ENCODE results near the gene F10. TPM values are rescaled to one million over a fixed set of nuclear protein-coding genes. Genes with fewer than 3 reads are reported as not detected.
"Not testable (repeated sequence)": the region's sequence is repeated elsewhere in the genome, so short reads cannot be mapped to it uniquely, and the experiment has no call there.

Gene F10
- total and polyA plus RNA-seq, 2 donors (not counting 1 experiment from before 2014, with no cell fraction given) = not detected

GRCh38 chr13:113078902-113079780 lies 43.5 kb upstream of the F10 start:
- H3K9me3 Mint-ChIP-seq (ENCODE audit: insufficient read depth) = no peaks in the 10 kb centered on the region
- no peak for TF ChIP-seq EZH2 (IDR thresholded peaks at IDR 0.05; ENCODE audit: borderline replicate concordance, insufficient read depth, low read depth, low read length, poor library complexity, severe bottlenecking)
- TF ChIP-seq, protein P1, sequence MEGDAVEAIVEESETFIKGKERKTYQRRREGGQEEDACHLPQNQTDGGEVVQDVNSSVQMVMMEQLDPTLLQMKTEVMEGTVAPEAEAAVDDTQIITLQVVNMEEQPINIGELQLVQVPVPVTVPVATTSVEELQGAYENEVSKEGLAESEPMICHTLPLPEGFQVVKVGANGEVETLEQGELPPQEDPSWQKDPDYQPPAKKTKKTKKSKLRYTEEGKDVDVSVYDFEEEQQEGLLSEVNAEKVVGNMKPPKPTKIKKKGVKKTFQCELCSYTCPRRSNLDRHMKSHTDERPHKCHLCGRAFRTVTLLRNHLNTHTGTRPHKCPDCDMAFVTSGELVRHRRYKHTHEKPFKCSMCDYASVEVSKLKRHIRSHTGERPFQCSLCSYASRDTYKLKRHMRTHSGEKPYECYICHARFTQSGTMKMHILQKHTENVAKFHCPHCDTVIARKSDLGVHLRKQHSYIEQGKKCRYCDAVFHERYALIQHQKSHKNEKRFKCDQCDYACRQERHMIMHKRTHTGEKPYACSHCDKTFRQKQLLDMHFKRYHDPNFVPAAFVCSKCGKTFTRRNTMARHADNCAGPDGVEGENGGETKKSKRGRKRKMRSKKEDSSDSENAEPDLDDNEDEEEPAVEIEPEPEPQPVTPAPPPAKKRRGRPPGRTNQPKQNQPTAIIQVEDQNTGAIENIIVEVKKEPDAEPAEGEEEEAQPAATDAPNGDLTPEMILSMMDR (IDR thresholded peaks at IDR 0.05) = no peak
- H3K4me1 ChIP-seq (ENCODE audit: control insufficient read depth in 2 of 2, insufficient read depth in 2 of 2, low read length in 2 of 2) = no peaks in the 10 kb centered on the region
- ATAC-seq (ENCODE audit: low read depth) = no peak
- intact Hi-C loops (cut with micrococcal nuclease) = no loop called here
- H3K4me1 Mint-ChIP-seq = no peaks in the 10 kb centered on the region
- DNase-seq = no peak
- H3K27ac ChIP-seq (ENCODE audit: low read length in 2 of 2) = no peak overlapping the region
- H3K4me2 ChIP-seq (replicated peaks; ENCODE audit: low read depth, low read length, poor library complexity, severe bottlenecking) = no peak overlapping the region
- peaks cover 0 to 9% (median 0%) of the 10 kb centered on the region in 3 donors for H3K9me3 ChIP-seq (ENCODE audit: control extremely low read depth in 1 of 3, control insufficient read depth in 2 of 3, insufficient read depth in 1 of 3, low read length in 2 of 3)
- no peak overlapping the region for H3K27ac Mint-ChIP-seq
- H3K4me3 Mint-ChIP-seq = no peak overlapping the region
- H3K9ac ChIP-seq (ENCODE audit: low read length) = no peak overlapping the region
- no peak overlapping the region for H2AFZ ChIP-seq (ENCODE audit: insufficient read depth, low read depth, low read length, poor library complexity, severe bottlenecking)
- no peak overlapping the region for H3K4me3 ChIP-seq (ENCODE audit: control extremely low read depth in 1 of 5, extremely low read depth in 1 of 5, insufficient read depth in 1 of 5, low read depth in 2 of 5, low read length in 4 of 5)
- WGBS (ENCODE audit: insufficient coverage) = 88% methylated on average over 20 of the region's 27 CpGs
- H3K27me3 Mint-ChIP-seq = no peaks in the 10 kb centered on the region
- H4K20me1 ChIP-seq (ENCODE audit: control insufficient read depth, insufficient read depth, low read length, poor library complexity, severe bottlenecking) = no peaks in the 10 kb centered on the region
- H3K27me3 ChIP-seq (replicated peaks in 1 of 4; ENCODE audit: control extremely low read depth in 1 of 4, control insufficient read depth in 3 of 4, insufficient read depth in 4 of 4, low read length in 3 of 4) = no peaks in the 10 kb centered on the region
- POLR2A ChIA-PET = no interaction called here
- no peaks in the 10 kb centered on the region for H3K79me2 ChIP-seq (ENCODE audit: control insufficient read depth, insufficient read depth, low read length)
- CTCF ChIA-PET = no interaction called here
- no peaks in the 10 kb centered on the region for H3K36me3 ChIP-seq (replicated peaks in 1 of 2; ENCODE audit: control extremely low read depth in 1 of 2, control insufficient read depth in 1 of 2, extremely low read depth in 1 of 2, insufficient read depth in 2 of 2, low read length in 1 of 2)

GRCh38 chr13:113079781-113080080 lies 42.9 kb upstream of the F10 start:
- H3K27me3 Mint-ChIP-seq; H3K9ac ChIP-seq (ENCODE audit: low read length); CTCF ChIA-PET; H3K9me3 Mint-ChIP-seq (ENCODE audit: insufficient read depth); H3K4me3 Mint-ChIP-seq; H3K27ac ChIP-seq (ENCODE audit: low read length in 2 of 2); ATAC-seq (ENCODE audit: low read depth); H3K36me3 ChIP-seq (replicated peaks in 1 of 2; ENCODE audit: control extremely low read depth in 1 of 2, control insufficient read depth in 1 of 2, extremely low read depth in 1 of 2, insufficient read depth in 2 of 2, low read length in 1 of 2); POLR2A ChIA-PET; H3K4me3 ChIP-seq (ENCODE audit: control extremely low read depth in 1 of 5, extremely low read depth in 1 of 5, insufficient read depth in 1 of 5, low read depth in 2 of 5, low read length in 4 of 5); H3K4me1 ChIP-seq (ENCODE audit: control insufficient read depth in 2 of 2, insufficient read depth in 2 of 2, low read length in 2 of 2); intact Hi-C loops (cut with micrococcal nuclease); H2AFZ ChIP-seq (ENCODE audit: insufficient read depth, low read depth, low read length, poor library complexity, severe bottlenecking); H3K79me2 ChIP-seq (ENCODE audit: control insufficient read depth, insufficient read depth, low read length); DNase-seq; H3K4me2 ChIP-seq (replicated peaks; ENCODE audit: low read depth, low read length, poor library complexity, severe bottlenecking); H3K4me1 Mint-ChIP-seq; H3K27ac Mint-ChIP-seq; H4K20me1 ChIP-seq (ENCODE audit: control insufficient read depth, insufficient read depth, low read length, poor library complexity, severe bottlenecking); H3K27me3 ChIP-seq (replicated peaks in 1 of 4; ENCODE audit: control extremely low read depth in 1 of 4, control insufficient read depth in 3 of 4, insufficient read depth in 4 of 4, low read length in 3 of 4): not testable (repeated sequence)
- H3K9me3 ChIP-seq (ENCODE audit: control extremely low read depth in 1 of 3, control insufficient read depth in 2 of 3, insufficient read depth in 1 of 3, low read length in 2 of 3) = peaks cover 0 to 15% (median 0%) of the 10 kb centered on the region in 3 donors
- WGBS (ENCODE audit: insufficient coverage) = 79% methylated on average over 6 of the region's 9 CpGs
